HG03280 (cell line): Measurements from ENCODE around the gene ZNF207.
"Not testable (repeated sequence)": the region's sequence is repeated elsewhere in the genome, so short reads cannot be mapped to it uniquely, and the experiment has no call there.

Experiments used
- ATAC-seq: cut with Tn5 transposase; IDR thresholded peaks from one replicate; pipeline ENCODE4 v1.9.1; 2021; ENCODE audit warnings: mild to moderate bottlenecking, moderate library complexity; ENCODE audit not compliant: unreplicated experiment

The ZNF207 gene

GRCh38 chr17:32349854-32350665, at the start of gene ZNF207:
Gene ZNF207 (plus strand): TSS chr17:32350157. CDS start chr17:32350286, 129 bp downstream.
- ATAC-seq: peak; percentile 96

GRCh38 chr17:32302037-32302436, 47.9 kb upstream of the ZNF207 start:
- ATAC-seq: no peak

GRCh38 chr17:32302860-32303649, 46.9 kb upstream of the ZNF207 start:
- no peak for ATAC-seq

- no peak for ATAC-seq
Measured at GRCh38 chr17:32303781-32304288, 46.1 kb upstream of the ZNF207 start.

GRCh38 chr17:32305049-32305448, 44.9 kb upstream of the ZNF207 start:
- ATAC-seq: no peak

GRCh38 chr17:32307658-32308057, 42.3 kb upstream of the ZNF207 start:
- no peak for ATAC-seq

- no peak for ATAC-seq
Measured at GRCh38 chr17:32311028-32311536, 38.9 kb upstream of the ZNF207 start.

GRCh38 chr17:32314636-32315035, 35.3 kb upstream of the ZNF207 start:
- no peak for ATAC-seq

GRCh38 chr17:32315171-32315570, 34.8 kb upstream of the ZNF207 start:
- ATAC-seq: no peak

- not testable (repeated sequence) for ATAC-seq
Measured at GRCh38 chr17:32316653-32317052, 33.3 kb upstream of the ZNF207 start.

GRCh38 chr17:32317353-32317752, 32.6 kb upstream of the ZNF207 start:
- ATAC-seq: no peak

- ATAC-seq: no peak
Measured at GRCh38 chr17:32318071-32318470, 31.9 kb upstream of the ZNF207 start.

- peak; percentile 78 for ATAC-seq
Measured at GRCh38 chr17:32319548-32319905, 30.4 kb upstream of the ZNF207 start.

- ATAC-seq: not testable (repeated sequence)
Measured at GRCh38 chr17:32320080-32320479, 29.9 kb upstream of the ZNF207 start.

- ATAC-seq: no peak
Measured at GRCh38 chr17:32320847-32321246, 29.1 kb upstream of the ZNF207 start.

- ATAC-seq: no peak
Measured at GRCh38 chr17:32323046-32323445, 26.9 kb upstream of the ZNF207 start.

GRCh38 chr17:32323811-32324491, 26.0 kb upstream of the ZNF207 start:
- no peak for ATAC-seq

GRCh38 chr17:32327911-32328310, 22.0 kb upstream of the ZNF207 start:
- no peak for ATAC-seq

- ATAC-seq: no peak
Measured at GRCh38 chr17:32330147-32330546, 19.8 kb upstream of the ZNF207 start.

- ATAC-seq: no peak
Measured at GRCh38 chr17:32331243-32332040, 18.5 kb upstream of the ZNF207 start.
